Measurements from ENCODE around the gene VPS13C. TPM values are rescaled to one million over a fixed set of nuclear protein-coding genes. Genes with fewer than 3 reads are reported as not detected.

The VPS13C gene
- total and polyA plus RNA-seq, 10 donors = 32.9 to 194 (median 147) TPM

GRCh38 chr15:61820951-61821350, 239.3 kb downstream of the VPS13C start:
- Histone ChIP-seq H3K4me1 (no peaks in the 10 kb centered on the region), H3K9me3 (no peaks in the 10 kb centered on the region), H3K36me3 (no peaks in the 10 kb centered on the region), H3K27me3 (replicated peaks in 1 of 7) (peaks cover 0 to 20% (median 0%) of the 10 kb centered on the region in 7 donors), H3K27ac (no peak overlapping the region), H3K4me3 (no peak overlapping the region)
- no peak for DNase-seq
- 86 to 92% (median 87%) methylated on average over 4 of the region's 4 CpGs for WGBS, 5 donors
- TF ChIP-seq POLR2A (IDR thresholded peaks at IDR 0.05) (no peak), CTCF (IDR thresholded peaks at IDR 0.05 in 8 of 11, conservative IDR thresholded peaks at IDR 0.05 in 3 of 11) (no peak), POLR2AphosphoS5 (IDR thresholded peaks at IDR 0.05) (no peak)
- intact Hi-C loops (cut with DNase I; ENCODE audit: low total_unique reads) = no loop called here

- 71 to 91% (median 87%) methylated on average over 9 of the region's 9 CpGs for WGBS, 5 donors
- TF ChIP-seq POLR2A (IDR thresholded peaks at IDR 0.05) (no peak), POLR2AphosphoS5 (IDR thresholded peaks at IDR 0.05) (no peak), CTCF (IDR thresholded peaks at IDR 0.05 in 8 of 11, conservative IDR thresholded peaks at IDR 0.05 in 3 of 11) (no peak)
- no peak for DNase-seq
Observed at GRCh38 chr15:61820212-61820611, 240.0 kb downstream of the VPS13C start.

GRCh38 chr15:61819386-61819785, 240.9 kb downstream of the VPS13C start:
- DNase-seq = no peak
- Histone ChIP-seq H3K9me3 (no peaks in the 10 kb centered on the region), H3K4me3 (no peak overlapping the region), H3K27me3 (replicated peaks in 1 of 7) (peaks cover 0 to 16% (median 0%) of the 10 kb centered on the region in 7 donors), H3K36me3 (no peaks in the 10 kb centered on the region), H3K27ac (no peak overlapping the region), H3K4me1 (no peaks in the 10 kb centered on the region)
- WGBS, 5 donors = 83 to 85% (median 84%) methylated on average over 9 of the region's 9 CpGs
- intact Hi-C loops (cut with DNase I; ENCODE audit: low total_unique reads) = no loop called here
- TF ChIP-seq POLR2AphosphoS5 (IDR thresholded peaks at IDR 0.05) (no peak), CTCF (IDR thresholded peaks at IDR 0.05 in 8 of 11, conservative IDR thresholded peaks at IDR 0.05 in 3 of 11) (no peak)

More at GRCh38 chr15:61820212-61820611, 240.0 kb downstream of the VPS13C start:
- Histone ChIP-seq H3K4me1 (no peaks in the 10 kb centered on the region), H3K27me3 (replicated peaks in 1 of 7) (peaks cover 0 to 19% (median 0%) of the 10 kb centered on the region in 7 donors), H3K27ac (no peak overlapping the region), H3K9me3 (no peaks in the 10 kb centered on the region), H3K36me3 (no peaks in the 10 kb centered on the region), H3K4me3 (no peak overlapping the region)
- intact Hi-C loops (cut with DNase I; ENCODE audit: low total_unique reads) = no loop called here

DNA sequence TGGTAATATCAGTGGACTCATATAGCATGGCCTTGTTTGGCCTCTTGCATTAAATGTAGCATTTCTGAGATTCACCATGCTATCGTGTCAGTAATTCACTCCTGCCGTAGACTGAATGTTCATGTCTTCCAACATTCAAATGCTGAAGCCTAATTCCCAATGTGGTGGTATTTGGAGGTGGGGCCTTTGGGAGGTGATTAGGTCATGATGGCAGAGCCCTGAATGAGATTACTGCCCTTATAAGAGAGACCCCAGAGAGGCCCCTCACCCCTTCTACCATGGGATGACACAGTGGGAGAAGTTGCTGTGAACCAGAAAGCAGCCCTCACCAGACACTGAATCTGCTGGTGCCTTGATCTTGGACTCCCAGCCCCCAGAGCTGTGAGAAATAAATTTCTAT, 241.4 kb downstream of the VPS13C start:
- intact Hi-C loops (cut with DNase I; ENCODE audit: low total_unique reads) = no loop called here
- 94 to 98% (median 97%) methylated on average over 2 of the region's 2 CpGs for WGBS, 5 donors
- Histone ChIP-seq H3K4me1 (no peaks in the 10 kb centered on the region), H3K27ac (no peak overlapping the region), H3K9me3 (no peaks in the 10 kb centered on the region), H3K27me3 (replicated peaks in 1 of 7) (peaks cover 0 to 16% (median 0%) of the 10 kb centered on the region in 7 donors), H3K4me3 (no peak overlapping the region), H3K36me3 (no peaks in the 10 kb centered on the region)
- TF ChIP-seq POLR2A (IDR thresholded peaks at IDR 0.05) (no peak), POLR2AphosphoS5 (IDR thresholded peaks at IDR 0.05) (no peak), CTCF (IDR thresholded peaks at IDR 0.05 in 8 of 11, conservative IDR thresholded peaks at IDR 0.05 in 3 of 11) (no peak)
- no peak for DNase-seq

All from spleen (tissue), 11 donors.